IMR-90 (cell line): Measurements from ENCODE around the gene RNF182. TPM values are rescaled to one million over a fixed set of nuclear protein-coding genes. Genes with fewer than 3 reads are reported as not detected.

ENCODE experiments used
- ATAC-seq: fragments of 200-7000 bp; cut with Tn5 transposase; 2 replicates; pipeline ENCODE4 v1.9.1; 2020; ENCODE audit warnings: low read depth, mild to moderate bottlenecking, moderate library complexity
- BruUV-seq: library from RNA; stranded (reverse); fragments of 400-500 nt; replicated peaks from 2 replicates; lab custom pipeline; 2021; lab: Mats Ljungman, UMichigan
- CTCF ChIA-PET: fragments of 300-600 bp; formaldehyde crosslinking; extraction: SDS; loops from one replicate; lab custom pipeline; 2021; ENCODE audit warnings: antibody characterized with exemption; lab: Yijun Ruan, JAX
- POLR2A ChIA-PET: fragments of 300-600 bp; sonication (Branson Sonifier 250); formaldehyde crosslinking; loops from one replicate; lab custom pipeline; 2022; ENCODE audit warnings: antibody characterized with exemption; ENCODE audit not compliant: unreplicated experiment; lab: Charles Lee
- DNase-seq: peaks from one replicate; pipeline ENCODE4 v3.0.0; 2013
- H2AFZ ChIP-seq: replicated peaks from 2 replicates; pipeline ENCODE3; 2013; ENCODE audit warnings: low read length, mild to moderate bottlenecking; ENCODE audit not compliant: poor library complexity
- H2AK5ac ChIP-seq: 2 replicates; pipeline ENCODE4 v1.6.1; 2013; ENCODE audit warnings: low read depth, low read length, inconsistent platforms
- H2AK9ac ChIP-seq: replicated peaks from 2 replicates; pipeline ENCODE3; 2013; ENCODE audit warnings: mild to moderate bottlenecking, low read depth, low read length, moderate library complexity; ENCODE audit not compliant: poor library complexity
- H2BK120ac ChIP-seq: 2 replicates; pipeline ENCODE4 v1.6.1; 2013; ENCODE audit warnings: low read depth, low read length, inconsistent platforms
- H2BK15ac ChIP-seq: 3 replicates; pipeline ENCODE4 v1.6.1; 2013; ENCODE audit warnings: low read depth, low read length, inconsistent platforms
- H2BK20ac ChIP-seq: 2 replicates; pipeline ENCODE4 v1.6.1; 2013; ENCODE audit warnings: low read depth, mild to moderate bottlenecking, inconsistent platforms, low read length, moderate library complexity
- H2BK5ac ChIP-seq: 2 replicates; pipeline ENCODE4 v1.6.1; 2013; ENCODE audit warnings: mild to moderate bottlenecking, low read depth, low read length, inconsistent platforms; ENCODE audit not compliant: poor library complexity, severe bottlenecking
- H3K14ac ChIP-seq: replicated peaks from 2 replicates; pipeline ENCODE4 v1.6.1; 2013; ENCODE audit warnings: low read depth, low read length, inconsistent platforms
- H3K18ac ChIP-seq: 2 replicates; pipeline ENCODE4 v1.6.1; 2013; ENCODE audit warnings: low read depth, low read length, control low read depth
- H3K23ac ChIP-seq: 2 replicates; pipeline ENCODE4 v1.6.1; 2013; ENCODE audit warnings: low read depth, low read length, inconsistent platforms
- H3K27ac ChIP-seq: 2 replicates; pipeline ENCODE4 v1.5.1; 2013; ENCODE audit warnings: mild to moderate bottlenecking, control low read depth, low read length; ENCODE audit not compliant: insufficient read depth
- H3K27me3 ChIP-seq: 2 replicates; pipeline ENCODE4 v1.6.1; 2013; ENCODE audit warnings: low read length; ENCODE audit not compliant: control insufficient read depth, insufficient read depth
- H3K36me3 ChIP-seq: 2 replicates; pipeline ENCODE4 v1.6.1; 2013; ENCODE audit warnings: low read length, mixed read lengths; ENCODE audit not compliant: control insufficient read depth, insufficient read depth
- H3K4ac ChIP-seq: 2 replicates; pipeline ENCODE4 v1.6.1; 2013; ENCODE audit warnings: low read depth, low read length, inconsistent platforms
- H3K4me1 ChIP-seq: 2 replicates; pipeline ENCODE4 v1.6.1; 2013; ENCODE audit warnings: low read length, mixed read lengths; ENCODE audit not compliant: control insufficient read depth, insufficient read depth
- H3K4me2 ChIP-seq: 2 replicates; pipeline ENCODE4 v1.6.1; 2013; ENCODE audit warnings: low read depth, mild to moderate bottlenecking, control low read depth, low read length, moderate library complexity
- H3K4me3 ChIP-seq: 2 replicates; pipeline ENCODE4 v1.5.1; 2013; ENCODE audit warnings: low read depth, mild to moderate bottlenecking, control low read depth, low read length, moderate library complexity; ENCODE audit not compliant: insufficient read depth
- H3K56ac ChIP-seq: 2 replicates; pipeline ENCODE4 v1.6.1; 2013; ENCODE audit warnings: low read length, inconsistent platforms; ENCODE audit not compliant: insufficient read depth; ENCODE audit errors: extremely low read depth
- H3K79me1 ChIP-seq, 2 experiments: 2 replicates each; pipeline ENCODE4 v1.6.1; 2013; ENCODE audit warnings: low read length in 2 of 2, inconsistent platforms in 1 of 2, low read depth in 1 of 2
- H3K9ac ChIP-seq: 2 replicates; pipeline ENCODE4 v1.6.1; 2013; ENCODE audit warnings: low read depth, low read length, control low read depth
- H3K9me1 ChIP-seq: 2 replicates; pipeline ENCODE4 v1.6.1; 2013; ENCODE audit warnings: low read length, inconsistent platforms; ENCODE audit not compliant: insufficient read depth
- H3K9me3 ChIP-seq: 2 replicates; pipeline ENCODE4 v1.6.1; 2013; ENCODE audit warnings: low read length; ENCODE audit not compliant: control insufficient read depth, insufficient read depth
- H4K20me1 ChIP-seq: 2 replicates; pipeline ENCODE4 v1.6.1; 2013; ENCODE audit warnings: low read length, inconsistent platforms; ENCODE audit not compliant: insufficient read depth
- H4K5ac ChIP-seq: 2 replicates; pipeline ENCODE4 v1.6.1; 2013; ENCODE audit warnings: mild to moderate bottlenecking, low read depth, low read length, control low read depth
- H4K8ac ChIP-seq, 2 experiments: 2 replicates each; pipeline ENCODE4 v1.6.1; 2013; ENCODE audit warnings: low read depth in 2 of 2, low read length in 2 of 2, control low read depth in 1 of 2, inconsistent platforms in 1 of 2
- H4K91ac ChIP-seq: 2 replicates; pipeline ENCODE4 v1.6.1; 2013; ENCODE audit warnings: low read depth, low read length, inconsistent platforms; ENCODE audit not compliant: insufficient read depth
- BHLHE40 ChIP-seq: fragments of 150-350 bp; IDR thresholded peaks from 2 replicates; pipeline ENCODE4 v1.6.1; 2016; ENCODE audit warnings: mild to moderate bottlenecking, low read depth, low read length
- CEBPB ChIP-seq: IDR thresholded peaks from 2 replicates; pipeline ENCODE4 v1.6.1; 2012; ENCODE audit warnings: low read depth, low read length, improper control_type of control experiment
- ELK1 ChIP-seq: fragments of 150-350 bp; IDR thresholded peaks from 2 replicates; pipeline ENCODE4 v1.6.1; 2016; ENCODE audit warnings: low read depth, mild to moderate bottlenecking, low read length, moderate library complexity, borderline replicate concordance
- FOS ChIP-seq: fragments of 150-350 bp; IDR thresholded peaks from 2 replicates; pipeline ENCODE4 v1.6.1; 2016; ENCODE audit warnings: low read depth, low read length
- MAFK ChIP-seq: IDR thresholded peaks from 2 replicates; pipeline ENCODE4 v1.6.1; 2012; ENCODE audit warnings: low read depth, low read length, improper control_type of control experiment
- MAZ ChIP-seq: IDR thresholded peaks from 2 replicates; pipeline ENCODE4 v1.6.1; 2012; ENCODE audit warnings: low read depth, mild to moderate bottlenecking, low read length, improper control_type of control experiment, moderate library complexity, borderline replicate concordance
- MXI1 ChIP-seq: IDR thresholded peaks from 2 replicates; pipeline ENCODE4 v1.6.1; 2012; ENCODE audit warnings: low read depth, mild to moderate bottlenecking, low read length, moderate library complexity, borderline replicate concordance
- POLR2A ChIP-seq: IDR thresholded peaks from 2 replicates; pipeline ENCODE4 v1.6.1; 2012; ENCODE audit warnings: mild to moderate bottlenecking, low read depth, low read length
- RAD21 ChIP-seq: IDR thresholded peaks from 2 replicates; pipeline ENCODE4 v1.6.1; 2012; ENCODE audit warnings: low read length, improper control_type of control experiment
- RCOR1 ChIP-seq: IDR thresholded peaks from 2 replicates; pipeline ENCODE4 v1.6.1; 2012; ENCODE audit warnings: mild to moderate bottlenecking, low read length, improper control_type of control experiment; ENCODE audit not compliant: insufficient replicate concordance
- RFX5 ChIP-seq: IDR thresholded peaks from 2 replicates; pipeline ENCODE4 v1.8.0; 2012; ENCODE audit warnings: low read depth, mild to moderate bottlenecking, low read length, moderate library complexity
- SMC3 ChIP-seq: fragments of 150-350 bp; IDR thresholded peaks from 2 replicates; pipeline ENCODE4 v1.6.1; 2016; ENCODE audit warnings: low read depth, mild to moderate bottlenecking, antibody characterized with exemption, low read length, moderate library complexity
- WGBS, 2 experiments: methylation state at CpG; one replicate each; pipeline versions ENCODE4 v1.1.5 to v1.1.7; 2013; ENCODE audit warnings: missing lambda C conversion rate in 2 of 2; ENCODE audit not compliant: insufficient read length in 1 of 2; ENCODE audit errors: extremely low coverage in 2 of 2; 5-methylcytosine and 5-hydroxymethylcytosine counted together
- dilution Hi-C: fragments of 300-500 bp; cut with HindIII; formaldehyde crosslinking; loops from one replicate; pipeline ENCODE4 v1.14.3; 2018; ENCODE audit warnings: low sequenced_read_pairs; ENCODE audit not compliant: unreplicated experiment
- in situ Hi-C: fragments of 300-500 bp; cut with MboI; formaldehyde crosslinking; loops from 3 replicates; pipeline ENCODE4 v1.14.3; 2019; ENCODE audit warnings: low sequenced_read_pairs, inconsistent platforms, mixed read lengths
- intact Hi-C: fragments of 100-400 bp; cut with micrococcal nuclease; formaldehyde crosslinking; loops from 2 replicates; pipeline ENCODE4 v1.10.0; 2022
- polyA plus RNA-seq, 3 experiments: library from polyadenylated mRNA; depleted of rRNA; stranded (reverse); fragments of >200 nt; gene quantifications; 2 replicates each; pipeline ENCODE4 v1.2.3, GENCODE V29; 2012; ENCODE audit warnings: low replicate concordance in 1 of 3
- total RNA-seq: library from RNA; depleted of rRNA; stranded (reverse); fragments of >200 nt; gene quantifications from 2 replicates; pipeline ENCODE4 v1.2.3, GENCODE V29; 2012

The RNF182 gene
- total and polyA plus RNA-seq, 2 of the 4 experiments (the other 2 are of a cell fraction): 4.1 to 9.1 TPM

DNA sequence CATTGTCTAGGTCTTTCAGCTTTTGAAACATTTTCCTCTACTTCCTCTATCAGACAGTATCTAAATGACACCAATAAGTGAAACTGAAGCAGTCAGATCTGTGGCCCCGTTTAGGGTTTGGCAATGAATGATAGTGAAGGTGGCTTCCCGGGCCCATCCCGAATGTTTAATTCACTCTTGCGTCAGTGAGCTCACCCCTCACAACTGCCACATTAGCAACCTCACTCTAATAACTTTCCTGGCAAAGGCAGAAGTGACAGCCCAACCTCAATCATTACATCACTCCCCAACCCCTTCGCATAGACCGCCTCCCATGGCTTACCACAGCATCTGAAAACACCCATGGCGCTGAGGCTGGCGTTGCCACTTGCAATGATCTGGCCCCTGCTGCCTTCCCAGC is 100.4 kb downstream of the RNF182 start:
- no peak for TF ChIP-seq RFX5
- no peak for TF ChIP-seq RCOR1
- TF ChIP-seq CEBPB: no peak
- TF ChIP-seq MAZ: no peak
- no peak for TF ChIP-seq BHLHE40
- no peak for TF ChIP-seq RAD21
- TF ChIP-seq ELK1: no peak
- TF ChIP-seq SMC3: no peak
- TF ChIP-seq MXI1: no peak
- no peak for TF ChIP-seq MAFK
- TF ChIP-seq FOS: no peak
- TF ChIP-seq POLR2A: no peak
- H4K8ac ChIP-seq: peak overlapping the region in 1 of 2 experiments; percentile 67; a peak in 1 of 4 replicates
- peaks cover 7% of the 10 kb centered on the region for H3K4me1 ChIP-seq
- H3K4me2 ChIP-seq: no peak overlapping the region
- H2AFZ ChIP-seq: no peak overlapping the region
- peak overlapping the region; percentile 78; the same call in 1 of the 2 replicates for H3K14ac ChIP-seq
- dilution Hi-C loops (no loop called here), in situ Hi-C loops (no loop called here), intact Hi-C loops (no loop called here)
- H3K23ac ChIP-seq: no peak overlapping the region
- WGBS, 2 experiments: 100% methylated on average over 4 of the region's 8 CpGs; no CpG with 5 or more reads in 1 of the 2 experiments
- 0 out of 2 replicates have a peak overlapping the region, but pooled peaks have one; percentile 93 for H2BK20ac ChIP-seq
- H2BK120ac ChIP-seq: peak overlapping the region; percentile 89
- no peaks in the 10 kb centered on the region; the same call in 1 of the 2 replicates for H3K27me3 ChIP-seq
- no peak overlapping the region for H3K56ac ChIP-seq
- H3K4ac ChIP-seq: peak overlapping the region; percentile 61; the same call in 1 of the 2 replicates
- no peak overlapping the region for H3K18ac ChIP-seq
- H4K91ac ChIP-seq: peak overlapping the region; percentile 43
- H2AK5ac ChIP-seq: 0 out of 2 replicates have a peak overlapping the region, but pooled peaks have one; percentile 1
- H2AK9ac ChIP-seq: no peak overlapping the region
- ChIA-PET CTCF (no interaction called here), POLR2A (interaction anchor here (1.3 kb wide), 1 partner anchor 10 kb away, joined by 3 read pairs; no protein-coding TSS in a partner anchor)
- no peaks in the 10 kb centered on the region for H3K79me1 ChIP-seq
- no peak overlapping the region for H3K4me3 ChIP-seq
- H3K27ac ChIP-seq: no peak overlapping the region
- H3K9me3 ChIP-seq: no peaks in the 10 kb centered on the region
- H4K20me1 ChIP-seq: no peaks in the 10 kb centered on the region
- no peak overlapping the region for H2BK5ac ChIP-seq
- peaks cover 15% of the 10 kb centered on the region for H3K9me1 ChIP-seq
- no peaks in the 10 kb centered on the region for H3K36me3 ChIP-seq
- peak overlapping the region; percentile 50; the same call in 1 of the 3 replicates for H2BK15ac ChIP-seq
- no TSS peak for BruUV-seq
- no peak for ATAC-seq
- no peak overlapping the region for H3K9ac ChIP-seq
- no peak overlapping the region for H4K5ac ChIP-seq
- DNase-seq: no peak
